ACC112 (cell line): ENCODE data around the gene CHP2.
"Not testable (repeated sequence)": the region's sequence is repeated elsewhere in the genome, so short reads cannot be mapped to it uniquely, and the experiment has no call there.

Source experiments
- H2AFZ ChIP-seq: fragments of 200-600 bp; sonication (generic); one replicate; pipeline ENCODE4 v1.6.0; 2017; ENCODE audit warnings: antibody characterized with exemption, low read length; ENCODE audit not compliant: unreplicated experiment
- H3K27ac ChIP-seq: fragments of 200-600 bp; sonication (generic); 2 replicates; pipeline ENCODE4 v1.5.1; 2014; ENCODE audit warnings: low read depth, mild to moderate bottlenecking, antibody characterized with exemption, low read length, moderate library complexity
- H3K27me3 ChIP-seq: fragments of 200-600 bp; sonication (generic); 2 replicates; pipeline ENCODE4 v1.6.1; 2014; ENCODE audit warnings: mild to moderate bottlenecking, antibody characterized with exemption, low read length, moderate library complexity, mixed read lengths; ENCODE audit not compliant: insufficient read depth
- H3K36me3 ChIP-seq: fragments of 200-600 bp; sonication (generic); 2 replicates; pipeline ENCODE4 v1.6.1; 2016; ENCODE audit warnings: mild to moderate bottlenecking, antibody characterized with exemption, low read length, moderate library complexity, mixed read lengths; ENCODE audit not compliant: insufficient read depth
- H3K4me1 ChIP-seq: fragments of 200-600 bp; sonication (generic); one replicate; pipeline ENCODE4 v1.6.1; 2016; ENCODE audit warnings: low read length, mixed read lengths; ENCODE audit not compliant: insufficient read depth, unreplicated experiment, control insufficient read depth
- H3K4me3 ChIP-seq: fragments of 200-600 bp; sonication (generic); 2 replicates; pipeline ENCODE4 v1.5.1; 2014; ENCODE audit warnings: mild to moderate bottlenecking, low read depth, low read length
- H3K79me2 ChIP-seq: fragments of 200-600 bp; sonication (generic); one replicate; pipeline ENCODE4 v1.6.0; 2016; ENCODE audit warnings: low read length; ENCODE audit not compliant: control insufficient read depth, unreplicated experiment, insufficient read depth

Gene CHP2

DNA sequence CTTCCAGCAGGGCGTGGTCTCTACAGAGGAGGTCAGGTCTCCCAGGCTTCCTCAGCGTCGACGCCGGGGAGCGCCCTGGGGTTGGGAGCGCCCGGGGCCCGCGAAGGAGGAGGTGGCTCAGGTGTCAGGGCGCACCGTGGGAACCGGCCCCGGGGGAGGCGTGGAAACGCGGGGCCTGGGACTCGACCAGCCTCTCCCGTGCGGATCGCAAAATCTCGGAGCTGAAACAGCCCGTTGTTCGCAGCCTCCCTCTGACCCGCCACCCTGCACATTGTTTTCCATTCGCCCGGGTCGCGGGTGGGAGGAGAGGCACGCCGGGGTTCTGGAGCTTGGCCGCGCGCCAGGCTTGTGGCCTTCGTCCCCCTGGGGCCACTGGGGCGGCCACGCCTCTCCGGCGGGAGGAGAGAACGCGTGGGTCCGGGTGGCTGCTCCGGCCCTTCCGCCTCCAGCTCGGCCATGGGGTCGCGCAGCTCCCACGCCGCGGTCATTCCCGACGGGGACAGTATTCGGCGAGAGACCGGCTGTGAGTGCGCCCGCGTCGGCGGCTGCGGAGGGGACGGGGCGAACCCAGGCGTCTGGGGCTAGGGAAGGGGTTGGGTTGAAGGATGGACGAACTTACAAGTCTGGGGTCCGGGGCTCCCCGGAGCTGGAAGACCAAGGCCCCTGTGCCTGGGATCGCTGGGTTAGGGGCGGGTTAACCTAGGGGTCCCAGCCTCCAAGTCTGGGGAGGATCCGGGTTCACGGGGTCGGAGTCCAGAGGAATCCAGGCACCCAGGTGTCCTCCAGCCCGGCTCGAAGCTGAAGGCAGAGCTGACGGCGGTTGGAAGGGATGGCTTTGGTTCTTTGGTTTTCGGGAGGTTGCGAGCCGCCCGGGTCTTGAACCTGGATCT, at the start of gene CHP2:
Gene CHP2, plus strand, starts transcription at position 433 of the 890 bp plus-strand sequence. Its CDS starts 24 bp downstream, at position 457.
- Histone ChIP-seq H3K36me3 (no peaks in the 10 kb centered on the region), H2AFZ (no peak within 1 kb of the TSS), H3K4me3 (0 out of 2 replicates have a peak within 1 kb of the TSS, but pooled peaks have one; percentile 8)

DNA sequence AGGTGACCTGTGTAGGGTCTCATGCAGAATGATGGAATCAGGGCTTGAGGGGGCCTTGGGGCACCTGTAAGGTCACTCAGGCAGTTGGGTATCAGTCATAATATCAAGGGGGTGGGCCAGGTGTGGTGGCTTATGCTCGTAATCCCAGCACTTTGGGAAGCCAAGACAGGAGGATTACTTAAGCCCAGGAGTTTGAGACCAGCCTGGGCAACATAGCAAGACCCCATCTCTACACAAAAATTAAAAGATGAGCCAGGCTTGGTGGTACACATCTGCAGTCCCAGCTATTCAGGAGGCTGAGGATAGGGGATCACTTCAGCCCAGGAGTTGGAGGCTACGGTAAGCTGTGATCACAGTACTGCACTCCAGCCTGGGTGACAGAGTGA, 49.3 kb upstream of the CHP2 start:
- H3K4me1 ChIP-seq = no peaks in the 10 kb centered on the region
- no peaks in the 10 kb centered on the region for H3K36me3 ChIP-seq
- H3K27ac ChIP-seq = no peak overlapping the region
- H2AFZ ChIP-seq = no peak overlapping the region
- peaks cover 41% of the 10 kb centered on the region for H3K27me3 ChIP-seq
- no peaks in the 10 kb centered on the region for H3K79me2 ChIP-seq
- no peak overlapping the region for H3K4me3 ChIP-seq

More for the DNA sequence above, at the start of gene CHP2:
- H3K27ac ChIP-seq = no peak within 1 kb of the TSS
- no peaks in the 10 kb centered on the region for H3K4me1 ChIP-seq
- H3K79me2 ChIP-seq = no peaks in the 10 kb centered on the region
- peaks cover 54% of the 10 kb centered on the region for H3K27me3 ChIP-seq

DNA sequence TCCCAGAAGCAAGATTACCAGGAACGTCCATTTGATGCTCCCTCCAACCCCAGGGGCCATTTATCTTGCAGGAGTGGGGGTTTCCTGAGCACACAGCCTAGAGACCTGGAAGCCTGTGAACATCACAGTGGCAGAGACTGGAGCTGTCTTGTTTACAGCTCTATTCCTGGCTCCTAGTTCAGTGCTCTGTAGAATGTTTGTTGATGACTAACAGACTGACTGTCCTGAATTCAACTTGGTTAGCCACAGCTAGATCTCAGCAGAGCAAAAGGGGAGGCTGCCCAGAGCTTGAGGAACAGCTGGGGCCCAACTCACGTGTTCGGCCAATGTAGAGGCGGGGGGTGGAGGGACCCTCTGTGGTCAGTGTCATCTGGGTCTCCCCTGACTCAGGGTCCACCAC, 48.4 kb upstream of the CHP2 start:
- peaks cover 50% of the 10 kb centered on the region for H3K27me3 ChIP-seq
- H2AFZ ChIP-seq = no peak overlapping the region

DNA sequence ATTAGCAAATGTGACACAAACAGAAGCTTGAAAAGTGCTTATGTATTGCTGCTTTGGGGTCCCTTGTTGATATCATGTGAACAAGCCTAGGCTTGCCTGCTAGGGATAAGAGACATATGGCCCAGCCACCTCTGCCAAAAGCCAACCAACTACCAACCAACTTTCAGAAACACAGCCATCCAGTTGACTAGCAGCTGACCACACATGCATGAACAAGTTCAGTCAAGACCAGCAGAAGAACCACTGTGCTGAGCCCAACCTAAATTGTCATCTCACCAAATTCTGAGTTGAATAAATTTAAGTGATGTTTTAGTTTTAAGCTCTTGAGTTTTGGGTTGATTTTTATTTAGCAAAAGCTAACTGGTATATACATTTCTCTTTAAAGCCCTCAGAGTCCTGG, 45.3 kb upstream of the CHP2 start:
- Histone ChIP-seq H2AFZ (no peak overlapping the region), H3K36me3 (no peaks in the 10 kb centered on the region), H3K4me3 (no peak overlapping the region), H3K4me1 (no peaks in the 10 kb centered on the region), H3K27me3 (peaks cover 56% of the 10 kb centered on the region), H3K79me2 (no peaks in the 10 kb centered on the region), H3K27ac (no peak overlapping the region)

More for the DNA sequence above, 48.4 kb upstream of the CHP2 start:
- no peak overlapping the region for H3K27ac ChIP-seq
- H3K79me2 ChIP-seq = no peaks in the 10 kb centered on the region
- no peak overlapping the region for H3K4me3 ChIP-seq
- no peaks in the 10 kb centered on the region for H3K4me1 ChIP-seq
- H3K36me3 ChIP-seq = no peaks in the 10 kb centered on the region

DNA sequence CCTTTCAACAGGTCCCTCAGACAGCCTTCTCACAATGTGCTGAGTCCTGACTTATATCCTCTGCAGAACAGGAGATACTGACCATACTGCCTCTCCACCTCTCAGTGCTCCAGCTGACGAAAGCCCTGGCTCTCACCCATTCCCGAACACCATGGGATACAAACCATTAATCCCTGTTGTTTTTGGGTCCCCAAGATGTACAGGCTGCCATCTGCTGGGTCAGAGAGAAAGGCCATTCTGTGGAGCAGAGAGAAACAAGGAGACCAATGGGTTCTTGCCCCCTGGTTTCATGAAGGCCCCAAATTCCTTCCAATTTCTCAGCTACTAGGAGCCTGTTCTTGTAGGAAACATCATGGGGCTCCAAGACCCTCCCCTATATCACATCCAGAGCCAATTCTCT, 44.8 kb upstream of the CHP2 start:
- no peak overlapping the region for H3K27ac ChIP-seq
- H2AFZ ChIP-seq = no peak overlapping the region
- H3K79me2 ChIP-seq = no peaks in the 10 kb centered on the region
- H3K27me3 ChIP-seq = peaks cover 61% of the 10 kb centered on the region
- no peaks in the 10 kb centered on the region for H3K36me3 ChIP-seq
- no peak overlapping the region for H3K4me3 ChIP-seq
- H3K4me1 ChIP-seq = no peaks in the 10 kb centered on the region

DNA sequence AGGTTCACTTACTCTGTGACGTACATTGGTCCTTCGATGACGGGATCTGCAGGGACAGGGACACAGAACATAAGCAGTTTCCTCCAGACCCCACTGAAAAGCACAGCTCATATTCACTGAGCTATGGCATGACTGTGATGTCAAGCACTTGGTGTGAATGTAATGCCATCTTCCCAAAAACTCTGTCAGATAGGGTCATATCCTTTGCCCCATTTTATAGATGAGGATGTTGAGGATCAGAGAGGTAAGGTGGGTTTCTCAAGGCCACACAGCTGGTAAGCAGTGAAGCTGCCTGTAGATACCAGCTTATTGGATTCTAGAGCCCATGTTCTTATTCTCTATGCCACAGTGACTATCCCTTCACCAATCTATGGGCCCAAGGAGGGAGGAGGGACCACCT, 44.3 kb upstream of the CHP2 start:
- H3K27me3 ChIP-seq = peaks cover 62% of the 10 kb centered on the region
- H3K4me3 ChIP-seq = no peak overlapping the region
- H2AFZ ChIP-seq = no peak overlapping the region
- H3K36me3 ChIP-seq = no peaks in the 10 kb centered on the region
- no peak overlapping the region for H3K27ac ChIP-seq
- no peaks in the 10 kb centered on the region for H3K79me2 ChIP-seq
- no peaks in the 10 kb centered on the region for H3K4me1 ChIP-seq

DNA sequence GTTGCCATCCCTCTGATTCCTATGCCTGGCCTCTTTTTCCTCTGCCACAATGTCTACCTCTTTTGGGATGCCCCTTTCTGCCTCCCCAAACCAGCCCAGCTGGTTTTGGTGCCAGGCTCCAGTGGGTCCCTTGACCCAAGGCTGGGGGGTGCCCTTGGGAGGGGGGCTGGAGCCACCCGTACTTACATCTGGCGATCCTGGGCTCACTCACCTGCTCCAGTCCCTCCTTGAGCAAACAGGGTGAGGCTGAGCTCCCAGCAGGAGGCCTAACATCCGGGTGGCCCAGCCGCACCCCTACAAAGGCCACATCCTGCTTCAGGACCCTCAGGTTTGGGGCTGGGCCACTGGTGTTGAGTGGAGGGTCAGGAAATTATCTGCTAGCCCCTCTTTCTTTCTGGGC, 43.0 kb upstream of the CHP2 start:
- no peaks in the 10 kb centered on the region for H3K79me2 ChIP-seq
- H3K36me3 ChIP-seq = no peaks in the 10 kb centered on the region
- H2AFZ ChIP-seq = no peak overlapping the region
- peaks cover 66% of the 10 kb centered on the region for H3K27me3 ChIP-seq
- no peak overlapping the region for H3K4me3 ChIP-seq
- H3K27ac ChIP-seq = no peak overlapping the region
- no peaks in the 10 kb centered on the region for H3K4me1 ChIP-seq

DNA sequence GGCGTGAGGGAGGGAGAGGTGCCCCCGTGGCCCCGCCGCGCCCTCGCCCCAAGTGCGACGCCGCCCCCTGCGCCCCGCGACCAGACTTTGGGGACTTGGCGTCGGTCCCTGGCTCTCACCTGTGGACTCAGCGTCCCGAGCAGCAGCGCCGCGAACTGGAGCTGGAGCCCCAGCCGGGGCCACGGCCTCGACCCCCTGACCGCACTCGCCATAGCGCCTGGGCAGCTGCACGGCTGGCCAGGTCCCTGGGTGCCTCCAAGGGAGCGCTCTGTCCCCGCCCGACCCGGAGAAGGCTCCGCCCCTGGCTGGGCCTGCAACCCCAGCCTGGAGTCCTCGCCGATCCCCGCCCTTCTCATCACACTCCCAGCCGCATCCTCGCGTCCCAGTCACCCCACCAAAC, 41.9 kb upstream of the CHP2 start, which contains the start of gene ERN2:
Gene ERN2, minus strand, starts transcription at position 247 of the 400 bp plus-strand sequence. Its CDS starts 35 bp downstream, at position 212.
- H3K27me3 ChIP-seq = peaks cover 76% of the 10 kb centered on the region
- H3K79me2 ChIP-seq = no peaks in the 10 kb centered on the region
- no peak within 1 kb of the TSS for H3K27ac ChIP-seq
- H2AFZ ChIP-seq = no peak within 1 kb of the TSS
- H3K36me3 ChIP-seq = no peaks in the 10 kb centered on the region
- no peak within 1 kb of the TSS for H3K4me3 ChIP-seq
- no peaks in the 10 kb centered on the region for H3K4me1 ChIP-seq

DNA sequence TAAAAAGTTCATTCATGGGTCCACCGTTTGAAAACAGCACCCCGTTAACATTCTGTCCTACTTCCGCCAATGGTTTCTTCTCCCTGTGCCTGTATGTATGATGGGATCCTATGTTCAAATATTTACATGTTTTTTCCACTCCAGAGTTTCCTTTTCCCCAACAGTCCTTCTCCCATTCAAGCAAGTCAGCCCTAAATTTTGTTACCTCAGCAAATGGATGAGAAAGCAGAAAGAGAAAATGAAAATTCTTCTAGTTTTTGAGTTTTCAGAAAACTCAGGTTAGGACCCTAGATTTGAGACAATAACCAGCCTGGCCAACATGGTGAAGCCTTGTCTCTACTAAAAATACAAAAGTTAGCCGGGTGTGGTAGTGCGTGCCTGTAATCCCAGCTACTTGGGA, 38.3 kb upstream of the CHP2 start:
- Histone ChIP-seq H2AFZ (no peak overlapping the region), H3K79me2 (no peaks in the 10 kb centered on the region), H3K27ac (no peak overlapping the region), H3K4me3 (no peak overlapping the region), H3K36me3 (no peaks in the 10 kb centered on the region), H3K27me3 (peaks cover 57% of the 10 kb centered on the region), H3K4me1 (no peaks in the 10 kb centered on the region)

DNA sequence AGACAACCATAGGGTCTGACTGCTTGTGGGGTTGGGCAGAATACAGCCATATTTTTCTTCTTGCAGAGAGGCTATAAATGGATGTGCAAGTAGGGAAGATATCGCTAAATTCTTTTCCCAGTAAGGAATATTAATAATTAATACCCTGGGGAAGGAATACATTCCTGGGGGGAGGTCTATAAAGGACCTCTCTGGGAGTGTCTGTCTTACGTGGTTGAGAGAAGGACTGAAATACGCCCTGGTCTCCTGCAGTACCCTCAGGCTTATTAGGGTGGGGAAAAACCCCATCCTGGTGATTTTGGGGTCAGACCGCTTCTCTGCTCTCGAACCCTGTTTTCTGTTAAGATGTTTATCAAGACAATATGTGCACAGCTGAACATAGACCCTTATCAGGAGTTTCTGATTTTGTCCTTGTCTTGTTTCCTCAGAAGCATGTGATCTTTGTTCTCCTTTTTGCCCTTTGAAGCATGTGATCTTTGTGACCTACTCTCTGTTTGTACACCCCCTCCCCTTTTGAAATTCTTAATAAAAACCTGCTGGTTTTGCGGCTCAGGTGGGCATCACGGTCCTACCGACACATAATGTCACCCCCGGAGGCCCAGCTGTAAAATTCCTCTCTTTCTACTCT, 32.1 kb upstream of the CHP2 start:
- not testable (repeated sequence) for H2AFZ ChIP-seq, H3K79me2 ChIP-seq, H3K36me3 ChIP-seq, H3K27ac ChIP-seq, H3K4me1 ChIP-seq, H3K4me3 ChIP-seq
- H3K27me3 ChIP-seq = peaks cover 11% of the 10 kb centered on the region
